ENCODE results near the gene AKT2.

DNA sequence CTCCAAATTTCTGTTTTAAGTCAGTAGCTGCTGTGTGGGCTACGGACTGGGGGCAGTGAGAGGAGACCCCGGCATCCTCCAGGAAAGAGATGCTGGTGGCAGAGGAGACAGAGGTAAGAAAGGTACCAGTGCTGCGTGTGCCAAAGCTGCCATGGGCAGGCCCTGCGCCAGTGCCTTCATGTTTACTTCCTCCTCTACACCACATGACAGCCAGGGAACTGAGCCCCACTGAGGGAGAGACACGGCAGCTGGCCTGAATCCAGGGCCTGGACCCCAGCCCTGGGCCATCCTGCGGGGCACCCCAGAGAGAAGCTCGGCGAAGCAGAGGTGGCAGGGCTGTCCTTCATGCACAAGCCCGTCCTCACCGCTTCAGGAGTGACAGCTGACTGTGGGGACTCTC, 35.9 kb downstream of the AKT2 start:
- no peak for TF ChIP-seq POLR2A (IDR thresholded peaks at IDR 0.05)
- TF ChIP-seq, protein P1, sequence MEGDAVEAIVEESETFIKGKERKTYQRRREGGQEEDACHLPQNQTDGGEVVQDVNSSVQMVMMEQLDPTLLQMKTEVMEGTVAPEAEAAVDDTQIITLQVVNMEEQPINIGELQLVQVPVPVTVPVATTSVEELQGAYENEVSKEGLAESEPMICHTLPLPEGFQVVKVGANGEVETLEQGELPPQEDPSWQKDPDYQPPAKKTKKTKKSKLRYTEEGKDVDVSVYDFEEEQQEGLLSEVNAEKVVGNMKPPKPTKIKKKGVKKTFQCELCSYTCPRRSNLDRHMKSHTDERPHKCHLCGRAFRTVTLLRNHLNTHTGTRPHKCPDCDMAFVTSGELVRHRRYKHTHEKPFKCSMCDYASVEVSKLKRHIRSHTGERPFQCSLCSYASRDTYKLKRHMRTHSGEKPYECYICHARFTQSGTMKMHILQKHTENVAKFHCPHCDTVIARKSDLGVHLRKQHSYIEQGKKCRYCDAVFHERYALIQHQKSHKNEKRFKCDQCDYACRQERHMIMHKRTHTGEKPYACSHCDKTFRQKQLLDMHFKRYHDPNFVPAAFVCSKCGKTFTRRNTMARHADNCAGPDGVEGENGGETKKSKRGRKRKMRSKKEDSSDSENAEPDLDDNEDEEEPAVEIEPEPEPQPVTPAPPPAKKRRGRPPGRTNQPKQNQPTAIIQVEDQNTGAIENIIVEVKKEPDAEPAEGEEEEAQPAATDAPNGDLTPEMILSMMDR (IDR thresholded peaks at IDR 0.05), result no peak
